Fibroblast of skin of left quadriceps (primary cell): Measurements from ENCODE around the gene KPNA1.

Experiments
- DNase-seq, 2 experiments: peaks; one replicate each; pipeline ENCODE4 v3.0.0-alpha.2; 2013; ENCODE audit warnings: low read depth in 2 of 2

The KPNA1 gene

DNA sequence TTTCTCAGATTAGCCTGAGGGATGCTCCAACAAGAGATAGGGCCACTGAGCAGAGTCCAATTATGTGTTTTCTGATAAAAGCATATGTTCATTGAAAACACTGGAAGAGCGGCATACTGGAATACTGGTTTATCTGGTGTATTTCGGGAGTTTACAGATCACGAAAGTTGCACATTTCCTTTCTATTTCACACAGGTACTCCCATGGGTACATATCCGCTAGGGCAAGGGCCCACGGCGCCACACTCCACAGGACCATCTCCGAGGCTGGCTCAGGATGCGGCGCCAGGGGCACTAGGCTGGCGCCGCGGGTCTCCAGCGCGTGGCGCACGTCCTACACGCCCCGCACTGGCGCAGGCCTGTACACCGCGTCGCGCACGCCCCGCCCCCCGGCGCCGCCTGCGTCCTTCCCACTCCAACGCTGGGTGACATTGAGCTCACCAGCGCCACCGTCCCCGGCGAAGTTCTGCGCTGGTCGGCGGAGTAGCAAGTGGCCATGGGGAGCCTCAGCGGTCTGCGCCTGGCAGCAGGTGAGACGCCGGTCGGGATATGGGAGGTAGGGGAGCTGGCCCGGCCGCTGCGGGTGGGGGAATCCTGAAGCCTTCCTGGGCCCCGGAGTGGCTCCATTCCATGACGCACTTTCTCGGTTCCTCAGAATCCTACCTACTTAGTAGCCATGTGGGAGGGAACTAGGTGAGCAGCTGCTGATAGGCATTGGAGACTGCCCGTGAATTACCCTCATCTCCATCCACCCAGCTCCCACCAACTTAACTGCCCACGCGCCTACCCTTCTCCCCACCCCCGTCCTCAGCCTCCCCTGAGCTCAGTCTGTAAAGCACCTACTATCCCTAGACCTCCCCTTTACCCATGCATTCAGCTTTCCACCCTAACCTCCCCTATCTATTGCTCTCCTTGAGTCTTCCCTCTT lies 130.7 kb downstream of the KPNA1 start, which contains the start of gene FAM162A:
FAM162A (plus strand) TSS at position 412 of the 927 bp plus-strand sequence; CDS start at position 496, 84 bp downstream.
- peak; percentile 69 to 74 for DNase-seq

DNA sequence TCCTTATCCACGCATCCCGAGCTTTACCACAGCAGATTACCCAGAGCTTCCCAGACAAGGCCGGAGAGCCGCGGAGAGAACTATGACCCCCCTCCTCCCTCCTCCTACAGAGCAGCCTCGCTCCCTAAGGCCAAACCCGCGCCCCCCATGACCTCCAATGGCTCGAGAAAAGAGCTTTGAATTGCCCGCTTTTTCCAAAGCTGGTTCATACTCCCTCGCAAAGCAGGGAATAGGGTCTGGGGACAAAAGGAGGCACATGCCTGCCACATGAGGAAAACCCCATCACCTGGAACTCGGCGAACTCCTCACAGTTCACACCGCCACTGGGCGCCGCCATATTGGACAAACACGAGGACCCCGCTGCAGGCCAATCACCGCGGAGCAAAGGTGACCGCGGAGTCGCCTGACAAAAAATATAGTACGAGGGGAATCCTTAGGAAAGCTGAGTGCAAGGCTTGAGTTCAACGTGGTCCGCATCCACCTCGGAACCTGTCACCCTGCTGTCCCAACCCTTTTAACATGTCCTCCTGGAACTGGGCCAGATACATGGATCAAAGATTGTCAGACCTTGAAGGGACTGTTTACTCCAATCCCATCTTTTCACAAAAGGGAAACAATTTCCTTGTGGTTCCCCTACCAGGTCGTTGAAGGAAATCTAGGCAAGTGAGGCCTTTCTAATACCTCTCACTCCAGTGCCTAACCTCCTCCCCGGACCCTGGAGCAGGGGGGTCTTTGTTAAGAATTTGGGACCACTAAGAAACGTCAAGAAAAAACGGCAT lies 131.7 kb downstream of the KPNA1 start, which contains the start of gene MIX23:
MIX23 (minus strand) TSS at position 344 of the 779 bp plus-strand sequence; CDS start at position 337, 7 bp downstream.
- peak; percentile 70 for DNase-seq

DNA sequence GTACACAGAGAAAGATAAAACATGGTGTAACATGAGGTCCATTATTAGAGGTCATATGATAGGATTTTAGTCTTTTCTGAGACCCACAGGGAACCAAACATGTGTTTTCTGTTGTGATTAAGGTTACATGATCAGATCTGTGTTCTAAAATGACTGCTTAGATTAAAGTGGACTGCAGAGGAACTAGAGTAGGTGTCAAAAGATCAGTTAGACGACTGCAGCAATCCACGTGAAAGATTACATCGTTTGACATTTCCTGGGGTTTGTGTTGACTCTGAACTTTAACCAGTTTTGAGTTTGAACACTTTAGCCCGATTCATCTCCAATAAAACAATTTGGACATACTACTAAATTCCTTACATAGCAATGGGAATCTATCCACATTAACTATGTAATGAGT lies 136.8 kb downstream of the KPNA1 start:
- DNase-seq = no peak

DNA sequence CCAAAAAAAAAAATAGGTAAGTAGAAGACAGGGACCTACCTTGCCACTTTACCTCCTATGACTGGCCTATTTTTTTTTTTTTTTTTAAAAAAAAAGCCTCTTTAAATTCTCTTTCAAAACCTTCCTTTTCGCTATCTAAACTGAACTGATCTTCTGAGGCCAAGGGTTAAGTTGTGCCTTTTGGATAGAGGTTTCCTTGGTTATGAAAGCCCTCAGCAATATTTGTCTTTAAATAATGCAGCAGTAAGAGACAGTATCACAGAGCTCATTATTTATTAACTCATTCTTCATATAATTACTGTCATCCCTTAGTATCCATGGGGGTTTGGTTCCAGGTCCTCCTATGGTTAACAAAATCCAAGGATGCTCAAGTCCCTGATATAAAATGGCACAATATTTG lies 140.7 kb downstream of the KPNA1 start:
- DNase-seq = no peak
